Measurements from ENCODE around the gene JUNB.

DNA sequence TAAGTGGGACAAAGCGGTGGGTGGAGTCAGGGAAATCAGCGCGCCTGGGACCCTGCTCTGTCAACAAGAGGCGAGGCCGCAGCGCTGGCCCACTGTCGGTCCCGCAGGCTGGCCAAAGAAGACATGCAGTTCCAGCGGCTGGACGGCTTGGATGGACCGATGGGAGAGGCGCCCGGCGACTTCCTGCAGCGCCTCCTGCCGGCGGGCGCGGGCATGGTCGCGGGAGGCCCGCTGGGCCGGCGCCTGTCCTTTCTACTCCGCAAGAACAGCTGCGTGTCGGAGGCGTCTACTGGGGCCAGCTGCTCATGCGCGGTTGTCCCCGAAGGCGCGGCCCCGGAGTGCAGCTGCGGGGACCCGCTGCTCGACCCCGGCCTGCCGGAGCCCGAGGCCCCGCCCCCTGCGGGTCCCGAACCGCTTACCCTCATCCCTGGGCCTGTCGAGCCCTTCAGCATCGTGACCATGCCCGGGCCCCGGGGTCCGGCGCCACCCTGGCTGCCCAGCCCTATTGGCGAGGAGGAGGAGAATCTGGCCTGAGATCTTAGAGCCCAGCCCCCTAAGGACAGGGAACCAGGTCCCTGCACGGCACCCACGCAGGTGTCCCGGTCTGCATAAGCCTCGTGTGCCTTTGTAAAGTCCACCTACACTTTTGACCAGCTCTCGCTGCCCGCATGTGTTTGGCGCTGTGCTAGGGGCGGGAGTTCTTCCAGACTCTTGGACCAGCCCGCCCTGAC is 33.6 kb upstream of the JUNB start:
- TF ChIP-seq, protein P1, sequence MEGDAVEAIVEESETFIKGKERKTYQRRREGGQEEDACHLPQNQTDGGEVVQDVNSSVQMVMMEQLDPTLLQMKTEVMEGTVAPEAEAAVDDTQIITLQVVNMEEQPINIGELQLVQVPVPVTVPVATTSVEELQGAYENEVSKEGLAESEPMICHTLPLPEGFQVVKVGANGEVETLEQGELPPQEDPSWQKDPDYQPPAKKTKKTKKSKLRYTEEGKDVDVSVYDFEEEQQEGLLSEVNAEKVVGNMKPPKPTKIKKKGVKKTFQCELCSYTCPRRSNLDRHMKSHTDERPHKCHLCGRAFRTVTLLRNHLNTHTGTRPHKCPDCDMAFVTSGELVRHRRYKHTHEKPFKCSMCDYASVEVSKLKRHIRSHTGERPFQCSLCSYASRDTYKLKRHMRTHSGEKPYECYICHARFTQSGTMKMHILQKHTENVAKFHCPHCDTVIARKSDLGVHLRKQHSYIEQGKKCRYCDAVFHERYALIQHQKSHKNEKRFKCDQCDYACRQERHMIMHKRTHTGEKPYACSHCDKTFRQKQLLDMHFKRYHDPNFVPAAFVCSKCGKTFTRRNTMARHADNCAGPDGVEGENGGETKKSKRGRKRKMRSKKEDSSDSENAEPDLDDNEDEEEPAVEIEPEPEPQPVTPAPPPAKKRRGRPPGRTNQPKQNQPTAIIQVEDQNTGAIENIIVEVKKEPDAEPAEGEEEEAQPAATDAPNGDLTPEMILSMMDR (IDR thresholded peaks at IDR 0.05): peak; percentile 84
- TF ChIP-seq FOXJ3 (CRISPR knock-in tag; IDR thresholded peaks at IDR 0.05) (no peak), TAF1 (IDR thresholded peaks at IDR 0.05; ENCODE audit: borderline replicate concordance, low read depth, low read length) (no peak; the same call in 1 of the 2 replicates), RAD21 (IDR thresholded peaks at IDR 0.05; ENCODE audit: low read length) (peak; percentile 60)

Measured in SK-N-SH (cell line).